ENCODE results near the gene ZNF804B.

- TF ChIP-seq CTCF (IDR thresholded peaks at IDR 0.05; ENCODE audit: low read depth, low read length) (no peak), POLR2A (IDR thresholded peaks at IDR 0.05; ENCODE audit: extremely low read depth, insufficient read length) (no peak)
- TF ChIP-seq, protein P1, sequence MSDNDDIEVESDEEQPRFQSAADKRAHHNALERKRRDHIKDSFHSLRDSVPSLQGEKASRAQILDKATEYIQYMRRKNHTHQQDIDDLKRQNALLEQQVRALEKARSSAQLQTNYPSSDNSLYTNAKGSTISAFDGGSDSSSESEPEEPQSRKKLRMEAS (IDR thresholded peaks at IDR 0.05; ENCODE audit: low read depth, low read length) = no peak
These were observed 405.9 kb downstream of the ZNF804B start for GRCh38 chr7:89165421-89165820.
